Stimulated activated CD4-positive, alpha-beta T cell treated with anti-CD3 and anti-CD28 coated beads, Interleukin-15, amount 100 ng/mL, for 1 hour (primary cell): Measurements from ENCODE around the gene SOX4.

Experiments
- DNase-seq, 2 donors: peaks; one replicate each; pipeline ENCODE4 v3.0.0-alpha.2; 2020; ENCODE audit warnings: low read depth in 1 of 2, low spot score in 1 of 2

The SOX4 gene

DNA sequence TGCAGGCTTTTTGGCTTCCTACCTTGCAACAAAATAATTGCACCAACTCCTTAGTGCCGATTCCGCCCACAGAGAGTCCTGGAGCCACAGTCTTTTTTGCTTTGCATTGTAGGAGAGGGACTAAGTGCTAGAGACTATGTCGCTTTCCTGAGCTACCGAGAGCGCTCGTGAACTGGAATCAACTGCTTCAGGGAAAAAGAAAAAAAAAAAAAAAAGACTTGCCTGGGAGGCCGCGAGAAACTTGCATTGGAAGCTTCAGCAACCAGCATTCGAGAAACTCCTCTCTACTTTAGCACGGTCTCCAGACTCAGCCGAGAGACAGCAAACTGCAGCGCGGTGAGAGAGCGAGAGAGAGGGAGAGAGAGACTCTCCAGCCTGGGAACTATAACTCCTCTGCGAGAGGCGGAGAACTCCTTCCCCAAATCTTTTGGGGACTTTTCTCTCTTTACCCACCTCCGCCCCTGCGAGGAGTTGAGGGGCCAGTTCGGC lies 420 bp downstream of the SOX4 start:
- DNase-seq = no peak

DNA sequence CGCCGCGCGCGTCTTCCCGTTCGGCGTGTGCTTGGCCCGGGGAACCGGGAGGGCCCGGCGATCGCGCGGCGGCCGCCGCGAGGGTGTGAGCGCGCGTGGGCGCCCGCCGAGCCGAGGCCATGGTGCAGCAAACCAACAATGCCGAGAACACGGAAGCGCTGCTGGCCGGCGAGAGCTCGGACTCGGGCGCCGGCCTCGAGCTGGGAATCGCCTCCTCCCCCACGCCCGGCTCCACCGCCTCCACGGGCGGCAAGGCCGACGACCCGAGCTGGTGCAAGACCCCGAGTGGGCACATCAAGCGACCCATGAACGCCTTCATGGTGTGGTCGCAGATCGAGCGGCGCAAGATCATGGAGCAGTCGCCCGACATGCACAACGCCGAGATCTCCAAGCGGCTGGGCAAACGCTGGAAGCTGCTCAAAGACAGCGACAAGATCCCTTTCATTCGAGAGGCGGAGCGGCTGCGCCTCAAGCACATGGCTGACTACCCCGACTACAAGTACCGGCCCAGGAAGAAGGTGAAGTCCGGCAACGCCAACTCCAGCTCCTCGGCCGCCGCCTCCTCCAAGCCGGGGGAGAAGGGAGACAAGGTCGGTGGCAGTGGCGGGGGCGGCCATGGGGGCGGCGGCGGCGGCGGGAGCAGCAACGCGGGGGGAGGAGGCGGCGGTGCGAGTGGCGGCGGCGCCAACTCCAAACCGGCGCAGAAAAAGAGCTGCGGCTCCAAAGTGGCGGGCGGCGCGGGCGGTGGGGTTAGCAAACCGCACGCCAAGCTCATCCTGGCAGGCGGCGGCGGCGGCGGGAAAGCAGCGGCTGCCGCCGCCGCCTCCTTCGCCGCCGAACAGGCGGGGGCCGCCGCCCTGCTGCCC lies 1.1 kb downstream of the SOX4 start:
- DNase-seq = no peak

DNA sequence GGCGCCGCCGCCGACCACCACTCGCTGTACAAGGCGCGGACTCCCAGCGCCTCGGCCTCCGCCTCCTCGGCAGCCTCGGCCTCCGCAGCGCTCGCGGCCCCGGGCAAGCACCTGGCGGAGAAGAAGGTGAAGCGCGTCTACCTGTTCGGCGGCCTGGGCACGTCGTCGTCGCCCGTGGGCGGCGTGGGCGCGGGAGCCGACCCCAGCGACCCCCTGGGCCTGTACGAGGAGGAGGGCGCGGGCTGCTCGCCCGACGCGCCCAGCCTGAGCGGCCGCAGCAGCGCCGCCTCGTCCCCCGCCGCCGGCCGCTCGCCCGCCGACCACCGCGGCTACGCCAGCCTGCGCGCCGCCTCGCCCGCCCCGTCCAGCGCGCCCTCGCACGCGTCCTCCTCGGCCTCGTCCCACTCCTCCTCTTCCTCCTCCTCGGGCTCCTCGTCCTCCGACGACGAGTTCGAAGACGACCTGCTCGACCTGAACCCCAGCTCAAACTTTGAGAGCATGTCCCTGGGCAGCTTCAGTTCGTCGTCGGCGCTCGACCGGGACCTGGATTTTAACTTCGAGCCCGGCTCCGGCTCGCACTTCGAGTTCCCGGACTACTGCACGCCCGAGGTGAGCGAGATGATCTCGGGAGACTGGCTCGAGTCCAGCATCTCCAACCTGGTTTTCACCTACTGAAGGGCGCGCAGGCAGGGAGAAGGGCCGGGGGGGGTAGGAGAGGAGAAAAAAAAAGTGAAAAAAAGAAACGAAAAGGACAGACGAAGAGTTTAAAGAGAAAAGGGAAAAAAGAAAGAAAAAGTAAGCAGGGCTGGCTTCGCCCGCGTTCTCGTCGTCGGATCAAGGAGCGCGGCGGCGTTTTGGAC lies 2.0 kb downstream of the SOX4 start:
- no peak for DNase-seq

DNA sequence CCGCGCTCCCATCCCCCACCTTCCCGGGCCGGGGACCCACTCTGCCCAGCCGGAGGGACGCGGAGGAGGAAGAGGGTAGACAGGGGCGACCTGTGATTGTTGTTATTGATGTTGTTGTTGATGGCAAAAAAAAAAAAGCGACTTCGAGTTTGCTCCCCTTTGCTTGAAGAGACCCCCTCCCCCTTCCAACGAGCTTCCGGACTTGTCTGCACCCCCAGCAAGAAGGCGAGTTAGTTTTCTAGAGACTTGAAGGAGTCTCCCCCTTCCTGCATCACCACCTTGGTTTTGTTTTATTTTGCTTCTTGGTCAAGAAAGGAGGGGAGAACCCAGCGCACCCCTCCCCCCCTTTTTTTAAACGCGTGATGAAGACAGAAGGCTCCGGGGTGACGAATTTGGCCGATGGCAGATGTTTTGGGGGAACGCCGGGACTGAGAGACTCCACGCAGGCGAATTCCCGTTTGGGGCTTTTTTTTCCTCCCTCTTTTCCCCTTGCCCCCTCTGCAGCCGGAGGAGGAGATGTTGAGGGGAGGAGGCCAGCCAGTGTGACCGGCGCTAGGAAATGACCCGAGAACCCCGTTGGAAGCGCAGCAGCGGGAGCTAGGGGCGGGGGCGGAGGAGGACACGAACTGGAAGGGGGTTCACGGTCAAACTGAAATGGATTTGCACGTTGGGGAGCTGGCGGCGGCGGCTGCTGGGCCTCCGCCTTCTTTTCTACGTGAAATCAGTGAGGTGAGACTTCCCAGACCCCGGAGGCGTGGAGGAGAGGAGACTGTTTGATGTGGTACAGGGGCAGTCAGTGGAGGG lies 2.8 kb downstream of the SOX4 start:
- no peak for DNase-seq

DNA sequence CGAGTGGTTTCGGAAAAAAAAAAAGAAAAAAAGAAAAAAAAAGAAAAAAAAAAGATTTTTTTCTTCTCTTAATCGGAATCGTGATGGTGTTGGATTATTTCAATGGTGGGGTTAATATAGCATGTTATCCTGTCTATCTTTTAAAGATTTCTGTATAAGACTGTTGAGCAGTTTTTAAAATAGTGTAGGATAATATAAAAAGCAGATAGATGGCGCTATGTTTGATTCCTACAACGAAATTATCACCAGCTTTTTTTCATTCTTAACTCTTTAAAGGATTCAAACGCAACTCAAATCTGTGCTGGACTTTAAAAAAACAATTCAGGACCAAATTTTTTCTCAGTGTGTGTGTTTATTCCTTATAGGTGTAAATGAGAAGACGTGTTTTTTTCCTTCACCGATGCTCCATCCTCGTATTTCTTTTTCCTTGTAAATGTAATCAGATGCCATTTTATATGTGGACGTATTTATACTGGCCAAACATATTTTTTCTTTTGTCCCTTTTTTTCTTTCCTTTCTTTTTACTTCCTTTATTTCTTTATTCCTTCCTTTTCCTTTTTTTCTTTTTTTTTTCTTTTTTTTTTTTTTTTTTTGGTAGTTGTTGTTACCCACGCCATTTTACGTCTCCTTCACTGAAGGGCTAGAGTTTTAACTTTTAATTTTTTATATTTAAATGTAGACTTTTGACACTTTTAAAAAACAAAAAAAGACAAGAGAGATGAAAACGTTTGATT lies 3.6 kb downstream of the SOX4 start:
- no peak for DNase-seq

DNA sequence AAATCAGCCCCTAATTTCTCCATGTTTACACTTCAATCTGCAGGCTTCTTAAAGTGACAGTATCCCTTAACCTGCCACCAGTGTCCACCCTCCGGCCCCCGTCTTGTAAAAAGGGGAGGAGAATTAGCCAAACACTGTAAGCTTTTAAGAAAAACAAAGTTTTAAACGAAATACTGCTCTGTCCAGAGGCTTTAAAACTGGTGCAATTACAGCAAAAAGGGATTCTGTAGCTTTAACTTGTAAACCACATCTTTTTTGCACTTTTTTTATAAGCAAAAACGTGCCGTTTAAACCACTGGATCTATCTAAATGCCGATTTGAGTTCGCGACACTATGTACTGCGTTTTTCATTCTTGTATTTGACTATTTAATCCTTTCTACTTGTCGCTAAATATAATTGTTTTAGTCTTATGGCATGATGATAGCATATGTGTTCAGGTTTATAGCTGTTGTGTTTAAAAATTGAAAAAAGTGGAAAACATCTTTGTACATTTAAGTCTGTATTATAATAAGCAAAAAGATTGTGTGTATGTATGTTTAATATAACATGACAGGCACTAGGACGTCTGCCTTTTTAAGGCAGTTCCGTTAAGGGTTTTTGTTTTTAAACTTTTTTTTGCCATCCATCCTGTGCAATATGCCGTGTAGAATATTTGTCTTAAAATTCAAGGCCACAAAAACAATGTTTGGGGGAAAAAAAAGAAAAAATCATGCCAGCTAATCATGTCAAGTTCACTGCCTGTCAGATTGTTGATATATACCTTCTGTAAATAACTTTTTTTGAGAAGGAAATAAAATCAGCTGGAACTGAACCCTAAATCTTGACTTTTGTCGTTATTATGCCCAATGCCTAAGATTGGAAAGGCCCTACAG lies 4.5 kb downstream of the SOX4 start:
- DNase-seq = no peak

DNA sequence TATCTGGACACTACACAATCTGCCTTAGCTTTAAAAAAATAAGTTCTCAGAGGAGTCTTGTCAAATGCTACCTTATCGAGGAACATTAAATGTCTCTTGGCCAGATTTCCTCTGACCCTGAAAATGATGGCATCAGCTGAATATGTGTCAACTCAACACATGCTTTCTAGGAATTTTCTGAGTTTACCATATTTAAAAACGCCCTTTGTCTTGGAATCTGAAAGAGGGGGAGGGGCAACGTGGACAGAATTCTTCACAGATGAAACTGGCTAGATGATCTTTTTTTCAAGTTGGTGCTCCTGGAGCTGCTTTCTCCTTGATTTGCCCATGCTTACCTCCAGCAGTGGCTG lies 5.1 kb downstream of the SOX4 start:
- no peak for DNase-seq

DNA sequence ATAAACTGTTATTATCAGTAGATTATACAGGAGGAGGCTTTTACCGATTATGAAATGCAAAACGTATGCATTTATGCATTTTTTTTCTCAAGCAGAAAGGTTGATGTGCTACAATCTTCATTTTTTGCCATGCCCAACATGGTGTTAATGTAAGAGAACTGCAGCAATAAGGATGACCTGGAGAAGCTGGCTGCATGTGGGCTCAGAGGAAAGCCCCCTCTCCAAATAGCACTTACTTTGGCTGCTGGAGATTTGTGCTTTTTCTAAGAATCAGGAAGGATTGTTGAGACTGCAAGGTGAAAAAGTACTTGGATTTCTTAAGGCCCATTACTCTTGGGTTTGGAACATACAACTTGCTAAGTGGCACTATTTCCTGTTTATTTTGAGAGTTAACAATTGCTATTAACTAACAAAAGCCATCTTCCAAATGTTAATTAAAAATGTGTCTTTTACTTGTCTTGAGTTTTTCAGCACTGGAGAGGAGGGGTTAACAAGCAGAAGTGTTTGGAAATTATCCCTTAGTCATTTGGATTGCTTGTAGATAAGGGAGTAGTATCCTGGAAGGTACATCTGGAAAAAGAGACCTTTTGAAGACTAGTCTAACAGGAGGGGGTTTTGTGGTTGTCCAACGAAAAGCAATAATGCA lies 5.6 kb downstream of the SOX4 start:
- no peak for DNase-seq

DNA sequence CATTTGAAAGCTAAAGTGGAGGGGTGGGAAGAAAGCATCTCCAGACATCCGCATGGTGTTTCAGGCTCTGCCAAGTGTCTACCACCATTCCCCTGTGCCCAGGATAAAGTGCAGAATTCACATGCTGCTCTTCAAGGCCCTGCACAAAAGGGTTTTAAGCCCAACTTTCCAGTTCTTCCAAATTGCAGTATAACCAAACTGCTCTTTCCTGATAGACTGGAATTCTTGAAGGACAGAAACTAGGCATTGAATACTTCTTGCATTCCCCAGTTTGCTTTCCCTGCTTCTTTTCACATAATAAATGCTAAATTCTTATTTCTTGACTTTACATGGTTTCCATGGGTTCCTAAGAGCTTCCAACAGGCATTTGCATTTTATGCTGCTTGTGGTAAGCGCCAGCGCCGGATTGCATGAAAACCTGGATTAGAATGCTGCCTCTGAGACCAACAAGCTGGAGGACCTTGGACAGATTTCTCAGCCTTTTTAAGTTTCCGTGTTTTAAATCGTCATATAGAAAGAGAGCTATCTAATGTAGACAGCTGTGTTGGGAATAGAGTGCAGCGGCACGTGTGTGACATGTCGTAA lies 7.9 kb downstream of the SOX4 start:
- no peak for DNase-seq

DNA sequence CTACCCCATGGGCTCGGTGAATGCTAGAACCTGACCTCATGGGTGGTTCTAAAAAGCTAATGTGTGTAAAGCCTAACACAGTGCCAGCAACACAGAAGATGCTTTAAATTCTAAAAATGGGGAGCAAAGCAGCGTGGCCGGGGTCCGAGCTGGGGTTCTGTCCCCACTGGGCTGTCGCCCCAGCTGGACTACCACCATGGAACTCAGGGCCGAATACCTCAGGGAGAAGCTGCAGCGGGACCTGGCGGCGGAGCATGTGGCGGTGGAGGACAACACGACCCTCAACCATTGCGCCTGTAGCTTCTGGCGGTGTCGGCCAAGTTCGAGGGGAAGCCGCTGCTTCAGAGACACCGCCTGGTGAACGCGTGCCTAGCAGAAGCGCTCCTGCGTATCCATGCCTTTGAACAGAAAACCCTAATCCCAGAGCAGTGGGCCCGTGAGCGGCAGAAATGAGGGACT lies 8.4 kb downstream of the SOX4 start:
- no peak for DNase-seq

DNA sequence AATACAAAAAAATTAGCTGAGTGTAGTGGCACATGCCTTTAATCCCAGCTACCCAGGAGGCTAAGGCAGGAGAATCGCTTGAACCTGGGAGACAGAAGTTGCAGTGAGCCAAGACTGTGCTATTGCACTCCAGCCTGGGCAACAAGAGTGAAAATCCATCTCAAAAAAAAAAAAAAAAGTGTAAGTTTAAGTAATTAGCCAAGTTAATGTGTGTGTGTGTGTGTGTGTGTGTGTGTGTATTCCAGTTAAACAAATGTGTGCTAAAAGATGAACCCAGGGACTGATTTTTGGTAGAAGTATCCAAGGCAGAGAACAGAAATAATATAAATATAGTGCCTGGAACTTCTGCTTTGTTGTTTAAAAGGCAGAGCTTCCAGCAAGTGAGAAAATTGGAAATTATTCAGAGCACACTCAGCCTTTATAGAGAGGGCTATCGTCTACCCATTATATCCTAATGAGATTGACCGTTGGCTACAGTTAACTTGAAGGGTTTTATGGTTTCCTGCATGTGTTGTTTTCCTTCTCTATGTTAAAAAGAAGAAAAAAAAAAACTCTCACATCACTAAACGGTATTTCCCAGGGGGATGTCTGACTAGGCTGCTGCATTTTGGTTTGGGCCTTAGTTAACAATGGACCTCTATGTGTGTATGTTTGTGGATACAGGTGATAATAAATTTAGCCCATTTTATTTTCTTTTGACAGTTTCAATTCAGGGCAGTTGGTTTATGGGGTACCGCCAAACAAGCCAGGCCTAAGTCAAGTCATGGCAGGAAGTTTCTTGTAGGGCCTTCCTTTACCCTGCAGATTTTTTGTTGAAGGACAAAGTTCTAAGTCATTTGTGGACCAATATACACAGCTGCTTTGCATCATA lies 9.8 kb downstream of the SOX4 start:
- no peak for DNase-seq

DNA sequence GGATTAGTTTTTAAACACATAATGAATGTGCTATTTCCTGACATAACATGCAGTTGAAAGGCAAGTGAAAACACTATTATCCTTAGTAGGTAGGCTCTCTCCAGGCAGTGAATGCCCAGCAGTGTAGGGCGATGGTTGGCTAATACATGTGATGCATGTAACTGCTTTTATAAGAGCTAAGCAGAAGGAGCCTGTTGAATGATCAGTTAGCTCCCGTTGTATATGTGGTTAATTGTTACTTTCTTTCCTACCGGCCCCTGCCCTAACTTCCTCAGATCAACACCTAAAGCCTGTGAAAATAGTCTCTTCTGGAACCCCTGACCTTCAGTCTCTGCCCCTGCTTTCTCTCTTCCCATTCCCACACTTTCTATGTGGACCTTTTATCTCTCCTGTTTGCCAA lies 10.5 kb downstream of the SOX4 start:
- DNase-seq = no peak

DNA sequence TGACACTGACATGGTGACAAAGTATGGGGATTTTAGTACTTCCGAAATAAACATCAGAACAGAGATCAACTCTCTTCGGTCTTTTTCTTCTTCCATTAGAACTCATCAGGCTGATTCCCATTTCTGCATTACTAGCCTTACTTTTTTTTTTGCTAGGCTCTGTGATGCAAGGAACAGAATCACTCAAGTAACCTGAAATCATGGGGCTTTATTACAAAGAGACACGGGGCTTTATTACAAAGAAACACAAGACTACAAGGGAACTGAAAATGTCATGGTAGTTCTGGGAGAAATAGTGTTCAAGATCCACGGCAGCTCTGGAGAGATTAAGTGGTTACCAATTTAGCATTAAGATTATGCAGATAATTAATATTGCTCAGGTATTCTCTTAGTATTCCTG lies 11.6 kb downstream of the SOX4 start:
- DNase-seq = no peak

DNA sequence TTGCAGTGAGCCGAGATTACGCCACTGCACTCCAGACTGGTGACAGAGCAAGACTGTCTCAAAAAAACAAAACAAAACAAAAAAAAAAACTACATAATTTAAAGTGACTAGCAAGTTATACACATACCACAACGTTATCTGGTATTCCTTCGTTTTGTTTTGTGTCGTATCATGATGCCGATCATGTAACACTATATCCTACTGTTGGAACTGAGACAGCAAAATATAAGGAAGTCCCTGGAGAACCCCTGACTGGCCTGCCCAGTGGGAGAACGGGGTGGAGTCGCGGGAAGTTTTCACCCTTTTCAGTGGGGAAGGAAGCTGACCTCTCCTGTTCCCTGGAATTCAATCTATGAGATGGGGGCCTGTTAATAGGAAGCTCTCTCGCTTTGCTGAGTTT lies 15.1 kb downstream of the SOX4 start:
- DNase-seq = no peak

DNA sequence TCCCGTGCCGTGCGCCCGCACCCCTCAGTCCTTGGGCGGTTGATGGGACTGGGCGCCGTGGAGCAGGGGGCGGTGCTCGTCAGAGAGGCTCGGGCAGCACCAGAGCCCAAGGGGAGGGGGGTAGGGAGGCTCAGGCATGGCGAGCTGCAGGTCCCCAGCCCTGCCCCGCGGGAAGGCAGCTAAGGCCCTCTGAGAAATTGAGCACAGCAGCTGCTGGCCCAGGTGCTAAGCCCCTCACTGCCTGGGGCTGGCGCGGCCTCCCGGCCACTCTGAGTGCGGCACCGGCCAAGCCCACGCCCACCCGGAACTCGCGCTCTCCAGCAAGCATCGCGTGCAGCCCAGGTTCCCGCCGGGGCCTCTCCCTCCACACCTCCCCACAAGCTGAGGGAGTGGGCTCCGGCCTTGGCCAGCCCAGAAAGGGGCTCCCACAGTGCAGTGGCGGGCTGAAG lies 16.4 kb downstream of the SOX4 start:
- no peak for DNase-seq

DNA sequence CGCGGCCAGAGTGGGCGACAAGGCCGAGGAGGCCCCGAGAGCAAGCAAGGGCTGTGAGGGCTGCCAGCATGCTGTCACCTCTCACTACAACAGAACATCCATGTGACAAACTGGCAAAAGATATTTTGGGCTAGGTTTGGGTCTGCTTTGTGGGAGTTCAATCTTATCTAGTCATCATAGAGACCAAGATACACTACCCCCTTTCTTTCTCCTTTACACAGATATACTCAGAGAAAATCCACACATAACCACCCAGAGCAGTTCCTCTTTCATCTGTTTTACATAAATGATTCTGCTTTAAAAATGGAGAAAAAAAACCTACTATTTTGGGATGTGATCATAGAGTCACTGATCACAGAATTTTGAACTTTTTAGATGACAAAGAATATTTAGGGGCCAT lies 16.8 kb downstream of the SOX4 start:
- DNase-seq = no peak

DNA sequence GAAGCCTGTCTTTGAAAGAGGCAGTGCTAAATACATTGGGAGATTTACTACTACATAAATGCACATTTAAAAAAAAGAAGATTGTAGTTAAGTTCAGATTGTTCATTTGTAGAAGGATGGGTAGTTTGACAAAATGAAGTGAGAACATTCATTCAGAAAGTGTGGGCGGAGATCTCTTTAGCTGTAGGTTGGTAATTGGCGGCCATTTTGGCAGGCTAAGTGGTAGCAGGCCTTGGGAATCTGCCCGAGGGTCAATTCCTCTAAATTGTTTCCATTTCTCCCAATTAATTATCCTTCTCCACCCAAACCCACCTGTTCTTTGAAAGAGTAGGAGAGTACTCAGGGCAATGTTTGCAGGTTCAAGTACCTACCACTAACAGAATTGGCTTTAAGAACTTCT lies 17.9 kb downstream of the SOX4 start:
- DNase-seq = no peak
